K562 (cell line): Measurements from ENCODE around the gene PRR5. TPM values are rescaled to one million over a fixed set of nuclear protein-coding genes. Genes with fewer than 3 reads are reported as not detected.

Experiments used
- ATAC-seq: fragments of 200-7000 bp; cut with Tn5 transposase; 3 replicates; pipeline ENCODE4 v1.9.1; 2020; ENCODE audit warnings: moderate library complexity
- BruUV-seq: library from RNA; stranded (reverse); fragments of 400-500 nt; replicated peaks from 2 replicates; lab custom pipeline; 2021; lab: Mats Ljungman, UMichigan
- CTCF ChIA-PET: fragments of 300-600 bp; formaldehyde crosslinking; extraction: SDS; loops from one replicate; lab custom pipeline; 2021; ENCODE audit warnings: low intra/inter-chr PET ratio; lab: Yijun Ruan, JAX
- POLR2A ChIA-PET: fragments of 300-600, 350-650 bp; sonication (Branson Sonifier 250); formaldehyde crosslinking; extraction: SDS; loops from one replicate; lab custom pipeline; 2021; ENCODE audit warnings: antibody characterized with exemption, inconsistent platforms; lab: Yijun Ruan, JAX
- DNase-seq, 4 experiments: peaks; one replicate each; pipeline versions ENCODE4 v3.0.0 to v3.0.0-alpha.2; 2011 to 2018; ENCODE audit warnings: low spot score in 3 of 4, mixed read lengths in 3 of 4; ENCODE audit errors: extremely low read depth in 1 of 4
- FAIRE-seq: peaks from 2 replicates; lab custom pipeline; 2011; peaks lifted over from hg19 to GRCh38; lab: Jason Lieb, UNC
- H2AFZ ChIP-seq: 2 replicates; pipeline ENCODE4 v1.6.0; 2011; ENCODE audit warnings: low read depth, low read length, control low read depth, inconsistent platforms
- H3K27ac ChIP-seq: fragments of 200-600 bp; 3 replicates; pipeline ENCODE4 v1.8.0; 2011; ENCODE audit warnings: low read depth, mild to moderate bottlenecking, control low read depth, inconsistent platforms, low read length, moderate library complexity, mixed read lengths; ENCODE audit errors: extremely low read depth
- H3K27me3 ChIP-seq, 2 experiments: fragments of 300-600 bp in 1 of 2; 2 replicates in 1 of 2; 3 replicates in 1 of 2; pipeline versions ENCODE4 v1.6.0 to v1.8.0; 2011; ENCODE audit warnings: inconsistent platforms in 2 of 2, low read length in 2 of 2, mild to moderate bottlenecking in 1 of 2, mixed read lengths in 1 of 2, moderate library complexity in 1 of 2; ENCODE audit not compliant: control insufficient read depth in 2 of 2, insufficient read depth in 2 of 2
- H3K36me3 ChIP-seq: fragments of 300-600 bp; 3 replicates; pipeline ENCODE4 v1.8.0; 2011; ENCODE audit warnings: mild to moderate bottlenecking, low read length, inconsistent platforms; ENCODE audit not compliant: control insufficient read depth, insufficient read depth
- H3K4me1 ChIP-seq, 2 experiments: fragments of 200-600 bp in 1 of 2; replicated peaks in 1 of 2; 2 replicates in 1 of 2; 3 replicates in 1 of 2; pipeline versions ENCODE4 v1.5.1 to v1.8.0; 2011; ENCODE audit warnings: inconsistent platforms in 2 of 2, low read length in 2 of 2, mild to moderate bottlenecking in 1 of 2, mixed read lengths in 1 of 2, moderate library complexity in 1 of 2; ENCODE audit not compliant: control insufficient read depth in 2 of 2, insufficient read depth in 2 of 2
- H3K4me2 ChIP-seq: 2 replicates; pipeline ENCODE4 v1.6.1; 2011; ENCODE audit warnings: low read length, control low read depth, inconsistent platforms, mixed read lengths; ENCODE audit not compliant: insufficient read depth
- H3K4me3 ChIP-seq: fragments of 200-600 bp; sonication (generic), shearing (Covaris generic); 2 replicates; pipeline ENCODE4 v1.5.1; 2016; ENCODE audit warnings: control low read depth, inconsistent platforms
- H3K79me2 ChIP-seq: fragments of 200-600 bp; 3 replicates; pipeline ENCODE4 v1.8.0; 2011; ENCODE audit warnings: low read length, inconsistent platforms; ENCODE audit not compliant: control insufficient read depth, insufficient read depth
- H3K9ac ChIP-seq, 2 experiments: 2 replicates each; pipeline versions ENCODE4 v1.6.0 to v1.6.1; 2011; ENCODE audit warnings: low read depth in 2 of 2, low read length in 2 of 2, control low read depth in 1 of 2, inconsistent platforms in 1 of 2, mild to moderate bottlenecking in 1 of 2, mixed read lengths in 1 of 2; ENCODE audit not compliant: insufficient read depth in 1 of 2
- H3K9me1 ChIP-seq: one replicate; pipeline ENCODE4 v1.6.0; 2011; ENCODE audit warnings: inconsistent platforms, mild to moderate bottlenecking, low read length, moderate library complexity; ENCODE audit not compliant: control insufficient read depth, insufficient read depth
- H3K9me3 ChIP-seq: replicated peaks from 2 replicates; pipeline ENCODE4 v1.5.1; 2011; ENCODE audit warnings: low read depth, low read length, inconsistent platforms; ENCODE audit not compliant: control insufficient read depth, insufficient read depth
- H4K20me1 ChIP-seq: replicated peaks from 2 replicates; pipeline ENCODE4 v1.6.1; 2011; ENCODE audit warnings: low read length, inconsistent platforms, mixed read lengths; ENCODE audit not compliant: control insufficient read depth, insufficient read depth
- BRF1 ChIP-seq: IDR thresholded peaks from 3 replicates; pipeline ENCODE4 v1.6.1; 2011; ENCODE audit warnings: borderline replicate concordance, mild to moderate bottlenecking; ENCODE audit not compliant: insufficient read length; ENCODE audit errors: extremely low read depth
- LCOR ChIP-seq: sonication (generic); formaldehyde crosslinking; IDR thresholded peaks from 2 replicates; pipeline ENCODE4 v1.8.0; 2022; ENCODE audit warnings: mild to moderate bottlenecking, missing genetic modification reagents
- SIN3B ChIP-seq: fragments of 450-650 bp; IDR thresholded peaks from 2 replicates; pipeline ENCODE4 v1.6.1; 2017; ENCODE audit warnings: low read depth, mild to moderate bottlenecking, moderate library complexity
- THRA ChIP-seq: fragments of 450-650 bp; IDR thresholded peaks from 2 replicates; pipeline ENCODE4 v1.6.1; 2017; ENCODE audit warnings: mild to moderate bottlenecking, moderate library complexity
- TRIM28 ChIP-seq: fragments of 450-650 bp; IDR thresholded peaks from 2 replicates; pipeline ENCODE4 v1.6.1; 2017
- ZBTB11 ChIP-seq, 3 experiments: fragments of 200-800 bp in 1 of 3; fragments of 250-450 bp in 1 of 3; fragments of 450-650 bp in 1 of 3; sonication (Bioruptor Pico) in 1 of 3; sonication (Bioruptor generic) in 1 of 3; formaldehyde crosslinking in 1 of 3; IDR thresholded peaks; 2 replicates each; pipeline versions ENCODE4 v1.6.1 to v1.8.0; 2016 to 2022; ENCODE audit warnings: mild to moderate bottlenecking in 2 of 3, missing genetic modification characterization in 2 of 3, missing compliant biosample characterization in 1 of 3, moderate library complexity in 1 of 3
- ZEB2 ChIP-seq: fragments of 450-650 bp; IDR thresholded peaks from 2 replicates; pipeline ENCODE4 v1.6.1; 2016
- ZNF561 ChIP-seq: fragments of 450-650 bp; formaldehyde crosslinking; conservative IDR thresholded peaks from 2 replicates; pipeline ENCODE4 v1.4.0; 2020; ENCODE audit warnings: mild to moderate bottlenecking, moderate library complexity
- ZNF586 ChIP-seq: fragments of 450-650 bp; formaldehyde crosslinking; conservative IDR thresholded peaks from 2 replicates; pipeline ENCODE4 v1.4.0; 2020; ENCODE audit warnings: mild to moderate bottlenecking, moderate library complexity
- ZNF778 ChIP-seq: fragments of 450-650 bp; formaldehyde crosslinking; IDR thresholded peaks from 2 replicates; pipeline ENCODE4 v1.4.0; 2020; ENCODE audit warnings: mild to moderate bottlenecking, moderate library complexity
- WGBS: fragments of 100-300 bp; shearing (Covaris generic); methylation state at CpG from one replicate; pipeline ENCODE4 v1.1.6; 2016; ENCODE audit warnings: low coverage, mixed read lengths; ENCODE audit not compliant: insufficient coverage; ENCODE audit errors: missing lambda C conversion rate; 5-methylcytosine and 5-hydroxymethylcytosine counted together
- in situ Hi-C: fragments of 300-500 bp; cut with MboI; formaldehyde crosslinking; loops from 4 replicates; pipeline ENCODE4 v1.15.0; 2018; ENCODE audit warnings: inconsistent platforms, mixed read lengths
- intact Hi-C: fragments of 100-400 bp; cut with micrococcal nuclease; formaldehyde crosslinking; loops from 2 replicates; pipeline ENCODE4 v1.14.2; 2022
- polyA plus RNA-seq, 8 experiments: library from polyadenylated mRNA; depleted of rRNA in 4 of 8; stranded (reverse) in 5 of 8; unstranded in 3 of 8; fragments of >200 nt; fragmentation: Nextera tagmentation in 2 of 8; fragmentation: Illumina TruSeq in 1 of 8; extraction: Ambion mirVana in 2 of 8; extraction: Trizol in 1 of 8; gene quantifications; 2 replicates each; pipeline versions ENCODE4 v1.2.1 to v1.2.3, GENCODE V29; 2011 to 2014; ENCODE audit warnings: inconsistent platforms in 1 of 8, missing spikeins in 1 of 8
- total RNA-seq, 7 experiments: library from RNA; depleted of rRNA in 6 of 7; stranded (reverse); fragments of >200 nt in 6 of 7; fragmentation: Illumina TruSeq in 2 of 7; extraction: Trizol in 2 of 7; gene quantifications; 2 replicates each; pipeline versions ENCODE4 v1.2.1 to v1.2.3, GENCODE V29; 2011 to 2021; ENCODE audit warnings: low replicate concordance in 1 of 7
- TF ChIP-seq, protein P1 (sequence below): fragments of 200-800 bp; sonication (Bioruptor generic); IDR thresholded peaks from 2 replicates; pipeline ENCODE4 v1.6.1; 2017; ENCODE audit warnings: missing genetic modification characterization, missing compliant biosample characterization
- TF ChIP-seq, protein P2 (sequence below): sonication (generic); formaldehyde crosslinking; IDR thresholded peaks from 2 replicates; pipeline ENCODE4 v1.8.1; 2022; ENCODE audit warnings: missing genetic modification reagents

Gene PRR5
- total and polyA plus RNA-seq, 9 of the 15 experiments (the other 6 are each of a cell fraction or from before 2014, with no cell fraction given) = 0.13 to 21.0 (median 7.5) TPM

GRCh38 chr22:44711241-44711560 lies 9.2 kb downstream of the PRR5 start:
- FAIRE-seq = no peak
- no peak overlapping the region for H3K4me2 ChIP-seq
- no peak for TF ChIP-seq TRIM28
- TF ChIP-seq, protein P1, sequence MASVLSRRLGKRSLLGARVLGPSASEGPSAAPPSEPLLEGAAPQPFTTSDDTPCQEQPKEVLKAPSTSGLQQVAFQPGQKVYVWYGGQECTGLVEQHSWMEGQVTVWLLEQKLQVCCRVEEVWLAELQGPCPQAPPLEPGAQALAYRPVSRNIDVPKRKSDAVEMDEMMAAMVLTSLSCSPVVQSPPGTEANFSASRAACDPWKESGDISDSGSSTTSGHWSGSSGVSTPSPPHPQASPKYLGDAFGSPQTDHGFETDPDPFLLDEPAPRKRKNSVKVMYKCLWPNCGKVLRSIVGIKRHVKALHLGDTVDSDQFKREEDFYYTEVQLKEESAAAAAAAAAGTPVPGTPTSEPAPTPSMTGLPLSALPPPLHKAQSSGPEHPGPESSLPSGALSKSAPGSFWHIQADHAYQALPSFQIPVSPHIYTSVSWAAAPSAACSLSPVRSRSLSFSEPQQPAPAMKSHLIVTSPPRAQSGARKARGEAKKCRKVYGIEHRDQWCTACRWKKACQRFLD (CRISPR knock-in tag) = no peak
- TF ChIP-seq, protein P2, sequence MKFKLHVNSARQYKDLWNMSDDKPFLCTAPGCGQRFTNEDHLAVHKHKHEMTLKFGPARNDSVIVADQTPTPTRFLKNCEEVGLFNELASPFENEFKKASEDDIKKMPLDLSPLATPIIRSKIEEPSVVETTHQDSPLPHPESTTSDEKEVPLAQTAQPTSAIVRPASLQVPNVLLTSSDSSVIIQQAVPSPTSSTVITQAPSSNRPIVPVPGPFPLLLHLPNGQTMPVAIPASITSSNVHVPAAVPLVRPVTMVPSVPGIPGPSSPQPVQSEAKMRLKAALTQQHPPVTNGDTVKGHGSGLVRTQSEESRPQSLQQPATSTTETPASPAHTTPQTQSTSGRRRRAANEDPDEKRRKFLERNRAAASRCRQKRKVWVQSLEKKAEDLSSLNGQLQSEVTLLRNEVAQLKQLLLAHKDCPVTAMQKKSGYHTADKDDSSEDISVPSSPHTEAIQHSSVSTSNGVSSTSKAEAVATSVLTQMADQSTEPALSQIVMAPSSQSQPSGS (CRISPR knock-in tag) = no peak
- TF ChIP-seq THRA = no peak
- no peak for TF ChIP-seq ZBTB11 (CRISPR knock-in tag; IDR thresholded peaks at IDR 0.05)
- TF ChIP-seq SIN3B = no peak
- no peak for TF ChIP-seq LCOR (CRISPR knock-in tag)
- TF ChIP-seq ZNF586 (CRISPR knock-in tag) = no peak
- TF ChIP-seq BRF1 = no peak
- no peak for TF ChIP-seq ZNF561 (CRISPR knock-in tag)
- TF ChIP-seq ZEB2 = no peak
- TF ChIP-seq ZNF778 (CRISPR knock-in tag) = no peak

More at GRCh38 chr22:44711241-44711560, 9.2 kb downstream of the PRR5 start:
- ChIA-PET CTCF (no interaction called here), POLR2A (no interaction called here)
- H3K27me3 ChIP-seq = no peaks in the 10 kb centered on the region
- H4K20me1 ChIP-seq = peaks cover 16% of the 10 kb centered on the region
- H3K9me3 ChIP-seq = no peaks in the 10 kb centered on the region
- H3K9ac ChIP-seq = peak overlapping the region in 1 of 2 experiments; percentile 13; a peak in 1 of 4 replicates
- no peak overlapping the region for H3K4me3 ChIP-seq
- H3K79me2 ChIP-seq = peaks cover 3% of the 10 kb centered on the region; the same call in 1 of the 3 replicates
- intact Hi-C loops = no loop called here
- no peak overlapping the region for H3K27ac ChIP-seq
- H3K4me1 ChIP-seq = peaks cover 5 to 44% of the 10 kb centered on the region in 2 experiments; a peak in 3 of 5 replicates
- H3K36me3 ChIP-seq = peaks cover 7% of the 10 kb centered on the region; the same call in 1 of the 3 replicates
- H3K9me1 ChIP-seq = no peaks in the 10 kb centered on the region
- 65% methylated on average over 3 of the region's 4 CpGs for WGBS
- no peak for DNase-seq
- ATAC-seq = no peak
- no TSS peak for BruUV-seq
- no peak overlapping the region for H2AFZ ChIP-seq
- in situ Hi-C loops = no loop called here
